DMS 273 treated with DMSO at 0.1 percent for 48 hours (cell line): ENCODE data around the gene RIMS1.
"Not testable (repeated sequence)": the region's sequence is repeated elsewhere in the genome, so short reads cannot be mapped to it uniquely, and the experiment has no call there.

Experiments
- DNase-seq: peaks from one replicate; lab custom pipeline; 2025; lab: John Stamatoyannopoulos, UW

The RIMS1 gene

DNA sequence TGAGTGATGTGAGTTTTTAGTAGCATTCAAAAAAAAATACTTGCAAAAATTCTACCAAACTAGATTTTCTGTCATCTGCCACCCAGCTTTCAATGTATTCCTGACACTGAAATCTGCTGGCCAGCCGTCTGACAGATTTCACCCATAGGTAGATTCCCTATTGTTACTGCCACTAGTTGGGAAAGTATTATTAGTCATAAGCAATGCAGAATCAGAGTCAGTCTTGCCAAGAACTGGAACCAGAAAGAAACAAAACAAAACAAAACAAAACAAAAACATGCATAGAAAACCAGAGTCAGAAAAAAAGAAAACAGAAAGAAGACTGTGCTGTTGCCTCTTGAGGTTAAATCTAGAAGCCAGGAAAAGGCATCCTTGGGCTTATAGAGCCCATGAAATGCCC, 442.4 kb downstream of the RIMS1 start:
- no peak for DNase-seq

DNA sequence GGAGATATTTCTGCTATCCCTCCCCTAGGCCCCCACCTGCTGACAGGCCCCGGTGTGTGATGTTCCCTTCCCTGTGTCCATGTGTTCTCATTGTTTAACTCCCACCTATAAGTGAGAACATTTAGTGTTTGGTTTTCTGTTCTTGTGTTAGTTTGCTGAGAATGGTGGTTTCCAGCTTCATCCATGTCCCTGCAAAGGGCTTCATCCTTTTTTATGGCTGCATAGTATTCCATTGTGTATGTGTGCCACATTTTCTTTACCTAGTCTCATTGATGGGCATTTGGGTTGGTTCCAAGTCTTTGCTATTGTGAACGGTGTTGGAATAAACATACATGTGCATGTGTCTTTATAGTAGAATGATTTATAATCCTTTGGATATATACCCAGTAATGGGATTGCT, 448.9 kb downstream of the RIMS1 start:
- not testable (repeated sequence) for DNase-seq

DNA sequence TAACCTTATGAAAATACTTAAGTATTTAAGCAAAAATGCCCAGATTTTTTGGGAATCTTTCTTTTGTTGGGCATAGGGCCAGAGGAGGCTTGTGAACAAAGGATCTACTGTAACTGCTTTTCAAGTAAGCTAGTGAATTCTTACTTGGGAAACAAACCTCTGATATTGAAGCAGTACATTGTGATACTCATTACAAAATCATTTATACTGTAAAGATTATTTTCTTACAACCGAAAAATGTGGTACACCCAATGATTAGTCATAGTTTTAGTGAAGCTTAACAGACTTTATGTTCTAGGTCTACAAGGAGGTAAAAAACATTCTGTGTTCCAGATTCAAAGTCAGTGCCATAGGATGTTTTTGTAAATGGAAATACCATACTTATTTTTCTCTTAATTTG, 462.6 kb downstream of the RIMS1 start:
- no peak for DNase-seq

DNA sequence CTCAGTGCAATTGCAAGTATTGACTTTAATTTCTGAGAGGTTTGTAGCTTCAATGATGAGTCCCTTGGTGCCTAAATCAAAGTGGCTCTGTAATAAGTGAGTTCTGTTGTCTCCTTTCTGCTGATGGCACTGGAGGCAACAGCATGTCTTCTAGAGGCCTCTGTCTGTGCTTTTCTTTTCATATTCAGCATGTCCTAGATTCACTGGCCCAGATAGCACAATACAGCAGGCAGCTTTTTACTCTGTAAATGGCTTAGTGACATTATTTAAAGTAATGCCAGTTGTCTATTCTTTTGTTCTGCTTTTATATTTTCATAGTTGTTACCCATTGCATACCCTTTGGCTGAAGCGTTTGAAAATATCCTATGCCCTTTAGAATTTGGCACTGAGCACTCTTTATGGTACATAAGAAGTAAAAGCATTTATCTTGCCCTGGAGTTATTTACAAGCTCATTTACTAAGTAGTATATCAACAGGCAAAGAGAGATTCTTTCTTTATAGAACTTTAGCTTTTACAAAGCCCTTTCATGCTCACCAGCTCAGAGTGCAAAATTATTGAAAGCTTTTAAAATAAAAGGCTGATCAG, 464.0 kb downstream of the RIMS1 start:
- no peak for DNase-seq

DNA sequence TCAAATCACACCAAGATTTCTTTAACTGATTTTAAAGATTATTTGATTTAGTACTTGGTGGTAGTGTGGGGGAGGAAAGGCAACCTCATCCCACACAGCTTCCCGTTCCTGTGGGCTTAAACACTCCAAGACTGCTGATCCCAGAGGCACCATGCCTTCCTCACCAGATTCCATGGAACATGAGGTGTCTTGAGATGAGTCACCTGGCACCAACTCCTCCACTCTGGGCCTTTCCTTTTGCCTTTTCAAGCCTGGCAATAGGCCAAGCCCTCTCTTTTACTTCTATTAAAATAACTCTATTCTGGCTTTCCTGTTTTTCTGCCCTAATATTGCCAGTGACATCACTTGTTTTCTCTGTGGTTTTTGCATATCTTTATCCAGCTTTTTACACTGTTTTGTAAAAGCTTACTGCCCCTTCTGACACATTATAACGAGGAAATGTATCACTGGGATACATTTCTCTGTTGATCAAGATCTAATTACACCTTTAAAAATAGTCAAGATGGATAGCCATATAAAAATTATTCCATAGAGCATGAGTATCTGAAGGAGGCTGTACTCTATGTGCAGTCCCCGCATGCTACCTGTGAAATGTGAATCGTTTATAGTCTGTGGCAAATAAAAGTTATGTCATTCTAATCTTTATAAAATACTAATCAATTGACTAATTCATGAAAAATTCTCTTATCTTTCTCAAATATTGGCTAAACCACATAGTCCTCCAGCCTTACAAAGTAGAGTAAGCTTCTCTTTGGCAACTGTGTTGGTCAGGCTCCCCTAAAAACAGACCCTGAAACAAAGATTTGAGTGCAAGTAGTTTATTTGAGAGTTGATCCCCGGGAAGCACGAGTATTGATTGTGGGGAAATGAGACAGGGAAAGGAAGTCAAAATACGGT, 477.7 kb downstream of the RIMS1 start:
- no peak for DNase-seq

DNA sequence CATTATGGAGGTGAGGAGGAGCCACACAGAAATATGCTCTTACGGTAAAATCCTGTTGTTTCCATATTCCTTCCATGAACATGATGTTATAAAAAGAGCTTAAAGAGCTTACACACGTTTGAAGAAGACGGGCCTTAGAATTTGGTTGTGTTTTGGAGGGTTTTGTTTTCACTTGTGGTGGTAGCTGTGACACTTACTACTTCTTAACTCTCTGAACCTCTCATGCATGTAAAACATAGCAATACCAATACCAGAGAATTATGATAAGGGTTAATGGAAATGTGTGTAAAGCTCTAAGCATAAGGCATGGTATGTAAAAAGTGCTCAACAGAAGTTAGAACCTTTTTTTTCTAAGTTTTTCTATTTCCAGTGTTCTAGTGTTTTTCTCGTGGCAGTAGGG, 479.4 kb downstream of the RIMS1 start:
- no peak for DNase-seq

DNA sequence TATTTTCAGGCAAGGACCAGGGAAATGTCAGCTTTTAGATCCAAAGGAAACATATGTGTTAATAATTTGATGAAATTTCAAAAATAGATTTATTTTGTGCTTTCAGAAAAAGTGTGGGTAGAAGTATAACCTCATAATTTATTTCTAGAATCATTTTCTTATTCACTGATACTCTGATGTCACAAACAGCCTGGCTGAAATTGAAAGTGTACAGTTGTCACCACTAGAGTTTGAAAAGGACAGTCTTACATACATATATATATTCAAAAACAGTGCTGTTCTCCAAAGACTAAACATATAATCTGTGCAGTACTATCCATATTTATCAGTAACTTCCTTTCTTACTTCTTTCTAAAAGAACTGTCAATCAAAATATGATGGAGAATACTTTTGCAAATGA, 481.1 kb downstream of the RIMS1 start:
- DNase-seq, result no peak

DNA sequence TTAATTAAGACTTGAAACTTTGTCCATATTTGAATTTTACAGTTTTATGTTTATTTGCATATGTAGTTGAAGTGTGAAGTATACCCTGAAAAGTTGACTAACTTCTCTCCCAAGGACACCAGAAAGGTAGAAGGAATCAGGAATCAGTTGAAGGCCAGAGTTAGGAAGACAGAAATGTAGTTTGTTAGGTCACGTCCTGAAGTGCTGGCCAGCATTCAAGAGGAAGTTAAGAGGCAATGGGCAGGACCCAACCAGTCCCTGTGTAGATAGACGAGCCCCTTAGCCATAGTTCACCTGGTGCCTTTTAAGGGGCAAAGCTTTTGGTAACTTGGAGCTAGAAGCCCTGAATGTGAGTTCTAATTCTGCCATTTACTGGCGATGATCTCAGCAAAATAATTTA, 485.1 kb downstream of the RIMS1 start:
- no peak for DNase-seq

DNA sequence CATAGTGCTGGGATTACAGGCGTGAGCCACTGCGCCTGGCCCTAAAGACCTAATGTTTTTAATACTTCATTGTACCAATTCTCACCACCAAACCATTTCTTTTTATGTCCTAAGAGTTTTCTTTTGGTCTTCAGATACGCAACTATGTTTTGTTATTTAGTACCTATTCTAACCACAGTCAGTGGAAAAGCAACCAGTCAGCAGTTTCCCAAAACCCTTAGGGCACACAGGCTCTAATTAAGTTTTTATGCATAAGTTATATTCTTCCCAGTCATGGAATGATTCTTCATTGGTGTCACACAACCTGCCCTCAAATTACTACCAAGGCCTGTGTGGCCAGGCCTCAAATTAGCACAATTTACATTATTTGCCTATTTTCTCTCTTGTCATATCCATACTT, 487.8 kb downstream of the RIMS1 start:
- DNase-seq, result no peak

DNA sequence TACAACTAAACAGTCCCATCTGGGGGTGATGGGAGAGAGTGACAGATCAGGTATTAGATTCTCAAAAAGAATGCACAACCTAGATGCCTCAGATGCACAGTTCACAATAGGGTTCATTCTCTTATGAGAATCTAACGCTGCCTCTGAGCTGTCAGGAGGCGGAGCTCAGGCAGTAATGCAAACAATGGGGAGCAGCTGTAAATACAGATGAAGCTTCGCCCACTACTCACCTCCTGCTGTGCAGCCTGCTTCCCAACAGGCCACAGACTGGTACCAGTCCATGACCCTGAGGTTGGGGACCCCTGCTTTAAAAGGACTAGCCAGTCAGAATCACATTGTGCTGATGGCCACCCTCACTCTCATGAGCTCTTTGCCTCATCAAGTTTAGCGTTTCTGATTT, 488.5 kb downstream of the RIMS1 start:
- no peak for DNase-seq

DNA sequence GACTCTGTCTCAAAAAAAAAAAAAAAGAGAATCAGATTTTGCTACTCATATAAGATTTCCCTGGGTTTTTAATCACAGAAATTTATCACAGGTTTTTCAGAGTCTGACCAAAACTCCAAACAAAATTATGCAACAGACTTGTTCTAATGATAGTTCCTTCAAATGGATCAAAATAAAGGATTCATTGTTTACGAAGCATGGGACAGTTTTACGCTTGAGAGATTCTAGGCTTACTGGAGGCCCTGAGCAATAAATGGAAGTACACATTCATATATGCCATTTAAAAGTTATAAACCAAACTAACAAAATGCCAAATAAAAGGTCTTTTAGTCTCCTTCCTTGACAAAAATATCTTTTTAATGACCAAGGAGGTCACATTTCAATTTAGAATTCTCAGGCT, 490.4 kb downstream of the RIMS1 start:
- DNase-seq, result no peak

DNA sequence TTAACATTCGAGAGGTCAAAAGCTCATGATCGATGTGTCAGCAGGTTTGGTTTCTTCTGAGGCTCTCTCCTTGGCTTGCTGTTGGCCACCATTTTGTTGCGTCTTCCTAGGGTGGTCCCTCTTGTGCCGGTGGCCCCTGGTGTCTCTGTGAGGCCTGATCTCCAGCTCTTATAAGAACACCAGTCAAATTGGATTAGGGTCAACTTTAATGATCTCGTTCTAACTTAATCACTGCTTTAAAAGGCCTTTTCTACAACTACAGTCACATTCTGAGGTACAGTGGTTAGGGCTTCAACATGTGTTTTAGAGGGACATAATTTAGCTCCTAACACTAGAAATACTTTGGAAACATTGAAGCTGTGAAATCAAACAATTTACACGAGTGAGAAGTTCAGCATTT, 494.7 kb downstream of the RIMS1 start:
- DNase-seq, result no peak

DNA sequence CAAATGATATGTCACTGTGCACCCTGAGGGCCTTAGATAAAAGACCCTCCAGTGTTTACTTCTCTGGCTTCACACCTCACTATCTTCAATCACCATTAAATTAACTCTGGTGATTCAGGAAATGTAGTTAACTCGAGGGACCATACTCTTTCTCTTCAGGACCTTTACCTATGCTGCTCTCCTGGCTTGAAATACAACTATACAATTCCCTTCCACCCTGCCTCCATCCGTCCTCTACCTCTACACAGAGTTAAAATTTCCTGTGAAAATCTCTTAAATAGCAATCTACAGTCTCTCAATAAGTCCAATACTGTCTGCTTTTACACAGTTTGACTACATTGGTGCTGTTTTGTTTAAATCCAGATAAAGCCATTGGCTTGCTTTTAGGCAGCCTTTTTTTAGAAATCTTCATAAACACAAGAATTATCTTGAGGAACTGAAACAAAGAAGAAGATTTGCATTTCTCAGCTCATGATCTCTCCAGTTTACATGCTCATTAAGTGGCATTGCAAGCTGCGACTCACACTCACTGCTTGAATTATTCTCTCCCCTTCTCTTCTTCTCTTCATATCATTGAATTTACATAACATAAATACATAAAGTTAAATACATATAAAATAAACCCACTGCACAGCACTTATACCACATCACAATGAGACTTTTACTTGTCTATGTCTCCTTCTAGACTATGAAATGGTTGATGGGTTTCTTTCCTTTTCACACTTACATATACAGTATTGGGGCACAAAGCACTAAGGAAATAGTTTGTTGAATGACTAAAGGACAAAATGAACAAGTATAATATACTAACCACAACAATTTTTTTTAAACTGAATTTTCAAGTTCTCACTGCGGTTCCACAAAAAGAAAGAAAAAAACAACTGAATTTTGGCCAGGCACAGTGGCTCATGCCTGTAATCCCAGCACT, 496.5 kb downstream of the RIMS1 start:
- no peak for DNase-seq

DNA sequence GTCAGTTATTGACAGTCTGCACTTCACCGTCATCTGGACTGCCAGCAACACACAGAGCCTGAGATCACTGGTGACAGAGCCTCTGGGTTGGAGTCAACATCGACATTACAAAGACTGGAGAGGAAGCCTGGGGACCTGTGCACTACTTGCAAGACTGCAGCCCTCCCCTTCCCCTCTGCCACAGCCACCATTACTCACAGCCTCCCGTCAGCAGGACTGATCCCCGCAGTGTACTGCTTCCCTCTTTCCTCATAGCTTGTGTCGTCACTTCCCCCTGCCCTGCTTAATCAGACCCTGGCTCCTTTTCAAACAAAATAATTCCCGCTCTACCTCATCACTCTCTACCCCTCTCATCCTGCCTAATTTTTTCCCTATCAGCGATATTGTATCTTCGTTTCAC, 500.0 kb downstream of the RIMS1 start:
- no peak for DNase-seq

DNA sequence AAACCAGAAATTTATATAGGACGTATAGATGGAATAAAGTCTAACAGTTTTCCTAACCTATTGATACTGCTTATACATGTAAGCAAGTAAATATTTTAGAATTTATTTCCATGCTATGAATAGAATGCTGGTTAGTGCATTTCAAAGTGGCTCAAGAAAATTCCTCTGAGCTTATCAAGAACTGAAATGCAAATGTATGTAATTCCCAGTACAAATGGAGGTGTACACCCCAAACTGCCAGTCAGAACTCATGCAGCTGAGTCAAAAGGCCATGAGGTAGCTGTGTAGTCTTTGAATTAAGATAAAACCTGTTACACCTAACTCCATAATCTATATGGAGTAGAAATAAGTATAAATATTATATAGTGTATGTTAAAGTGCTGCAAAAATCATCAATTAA, 503.3 kb downstream of the RIMS1 start:
- no peak for DNase-seq

DNA sequence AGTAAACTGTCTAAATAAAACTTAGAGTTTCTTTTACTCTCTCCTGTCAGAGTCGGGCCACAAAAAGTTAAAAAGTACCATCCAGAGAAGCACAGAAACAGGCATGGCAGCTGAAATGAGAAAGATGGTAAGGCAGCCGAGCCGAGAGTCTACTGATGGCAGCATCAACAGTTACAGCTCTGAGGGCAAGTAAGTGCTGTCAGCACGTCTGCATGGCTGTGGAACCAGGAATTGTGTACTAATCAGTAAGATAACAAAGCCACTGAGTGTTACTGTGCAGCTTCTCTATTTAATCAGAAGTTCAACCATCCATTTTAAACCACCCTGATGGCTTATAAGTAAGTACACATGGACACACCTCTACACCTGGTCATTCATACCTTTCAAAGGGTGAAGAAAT, 504.2 kb downstream of the RIMS1 start:
- no peak for DNase-seq

DNA sequence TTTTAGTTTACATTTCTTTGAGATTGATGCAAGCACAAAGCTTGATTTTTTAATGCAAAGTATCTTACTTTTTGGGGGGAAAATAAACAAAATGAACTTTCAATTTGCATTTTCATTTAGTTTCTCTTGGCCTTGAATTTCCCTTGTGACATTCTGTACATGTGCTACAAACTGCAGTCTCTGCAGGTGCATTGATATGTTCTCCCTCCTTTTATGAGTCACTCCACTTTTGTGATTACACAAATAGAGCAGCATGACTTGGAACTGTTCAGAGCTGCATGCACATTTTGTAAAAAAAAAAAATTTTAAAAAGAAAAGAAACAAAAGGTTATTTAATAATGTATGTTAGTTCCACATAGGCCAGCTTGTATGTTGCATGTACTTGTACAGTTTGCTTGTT, 515.5 kb downstream of the RIMS1 start:
- DNase-seq, result no peak

DNA sequence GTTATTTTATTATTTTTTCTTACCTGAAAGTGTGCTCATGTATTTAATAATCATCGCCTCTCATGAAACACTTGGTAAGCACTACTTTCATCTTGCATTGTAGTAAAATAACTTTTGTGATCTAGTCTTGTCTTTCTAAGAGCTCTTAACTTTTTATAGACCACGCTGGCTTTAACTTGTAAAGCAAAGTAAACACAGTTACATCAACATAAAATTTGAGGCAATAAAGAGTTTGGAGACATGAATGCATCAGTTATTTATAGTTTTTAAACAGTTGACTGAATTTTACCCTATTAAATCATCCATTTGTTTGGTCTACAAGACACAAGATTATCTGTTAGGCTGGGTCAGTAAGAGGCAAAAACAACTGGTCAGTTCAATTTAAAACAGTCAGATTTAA, 517.1 kb downstream of the RIMS1 start:
- no peak for DNase-seq

DNA sequence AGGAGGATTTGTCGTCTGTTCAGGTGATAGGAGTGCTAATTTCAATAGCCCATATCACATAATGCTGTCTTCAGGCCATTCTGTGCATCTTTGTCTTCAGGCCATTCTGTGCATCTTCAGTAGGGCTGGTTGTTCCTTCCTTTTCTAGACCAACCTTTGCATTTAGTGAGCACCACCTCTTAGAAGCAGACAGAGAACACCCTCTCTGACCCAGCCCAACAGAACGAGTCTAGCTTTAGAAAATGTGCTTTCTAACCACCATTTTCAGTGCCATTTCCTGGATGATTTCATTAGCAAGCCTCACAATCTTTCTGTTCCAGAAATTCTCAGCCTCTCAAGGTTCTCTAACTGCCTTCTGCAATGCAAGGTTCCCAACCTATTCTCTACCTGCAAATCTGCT, 520.2 kb downstream of the RIMS1 start:
- DNase-seq, result no peak

DNA sequence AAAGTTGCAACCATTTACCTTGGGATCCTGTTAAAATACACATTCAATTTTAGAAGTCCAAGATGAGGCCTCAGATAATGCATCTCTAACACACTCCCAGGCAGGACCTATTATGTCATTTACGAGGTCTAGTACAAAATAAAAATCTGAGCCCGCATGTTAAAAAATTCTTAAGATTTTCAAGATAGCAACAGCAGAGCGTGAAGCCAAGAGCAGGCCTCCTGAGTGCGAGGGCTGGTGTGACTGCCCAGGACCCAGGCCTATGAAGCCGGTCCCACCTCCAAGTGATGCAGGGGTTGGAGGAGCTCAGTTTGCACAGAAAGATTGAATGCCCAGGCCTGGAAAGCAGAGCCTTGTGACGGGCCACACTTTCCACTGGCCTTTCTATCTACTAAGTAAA, 524.4 kb downstream of the RIMS1 start:
- DNase-seq, result no peak

DNA sequence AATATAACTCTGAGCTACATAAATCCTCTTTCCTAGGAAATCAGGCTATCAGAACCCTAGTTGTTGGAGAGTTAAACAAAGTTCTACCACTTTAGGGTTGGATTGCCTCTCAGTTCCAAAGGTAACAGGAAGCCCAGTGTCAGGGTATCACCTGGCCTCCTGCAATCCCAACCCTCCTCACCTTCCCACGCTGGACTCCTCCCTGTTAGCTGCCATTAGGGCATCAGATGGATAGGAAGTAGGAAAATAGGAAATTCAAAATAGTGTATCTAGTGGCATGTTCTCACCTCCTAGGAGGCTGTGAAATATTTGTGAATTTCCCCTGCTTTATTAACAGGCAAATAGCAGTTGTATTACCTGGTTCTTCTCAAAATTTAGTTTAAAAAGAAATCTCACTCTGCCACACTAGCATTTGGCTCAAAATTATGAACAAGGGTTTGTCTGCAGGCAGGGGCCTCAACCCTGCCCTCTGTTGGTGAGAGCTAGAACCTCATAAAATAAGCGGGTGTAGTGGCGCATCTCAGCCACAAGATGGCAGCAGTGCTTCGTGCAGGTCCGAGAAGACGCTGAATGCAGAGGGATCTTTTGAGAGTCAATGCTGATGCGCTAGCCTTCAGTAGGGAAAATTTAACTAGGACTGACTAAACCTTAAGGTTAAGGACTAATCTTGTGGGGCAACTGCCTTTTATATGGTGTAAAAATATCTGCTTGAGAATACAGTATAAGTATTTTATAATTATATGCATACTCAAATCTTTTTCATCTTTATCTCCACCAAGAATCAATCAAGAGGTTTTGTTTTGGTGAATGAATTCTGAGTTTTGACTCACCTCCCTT, 525.7 kb downstream of the RIMS1 start:
- DNase-seq, result peak; percentile 6

DNA sequence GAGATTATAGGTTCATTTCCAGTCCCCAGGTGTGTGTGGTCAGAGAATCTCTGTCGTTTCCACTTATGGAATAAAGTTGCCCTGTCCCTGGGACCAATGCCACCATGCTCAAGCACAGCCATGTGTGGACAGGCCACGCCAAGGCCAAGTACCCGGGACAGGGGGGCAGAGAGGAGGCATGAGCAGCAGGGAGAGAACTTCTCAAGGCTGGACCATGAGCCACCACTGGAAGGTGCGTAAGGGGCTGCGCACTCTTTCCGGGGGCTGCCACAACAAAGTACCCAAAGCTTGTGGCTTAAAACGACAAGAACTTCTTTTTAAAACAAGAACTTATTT, 526.3 kb downstream of the RIMS1 start:
- no peak for DNase-seq
